GM06990 (cell line): ENCODE data around the gene ARL15.

Source experiments
- DNase-seq: peaks from one replicate; pipeline ENCODE4 v3.0.0-alpha.2; 2011; ENCODE audit not compliant: insufficient read length; ENCODE audit errors: extremely low read depth
- H3K27me3 ChIP-seq: replicated peaks from 2 replicates; pipeline ENCODE4 v1.6.0; 2011; ENCODE audit warnings: low read length; ENCODE audit not compliant: control insufficient read depth, insufficient read depth
- H3K36me3 ChIP-seq: 2 replicates; pipeline ENCODE4 v1.5.1; 2011; ENCODE audit warnings: low read length; ENCODE audit not compliant: control insufficient read depth, insufficient read depth
- H3K4me3 ChIP-seq: replicated peaks from 2 replicates; pipeline ENCODE4 v1.5.1; 2011; ENCODE audit warnings: low read depth, mild to moderate bottlenecking, control low read depth, low read length
- TF ChIP-seq, protein P1 (sequence below): IDR thresholded peaks from 2 replicates; pipeline ENCODE4 v1.5.1; 2011; ENCODE audit warnings: low read length, control low read depth, mild to moderate bottlenecking, inconsistent platforms; ENCODE audit not compliant: insufficient read depth, poor library complexity, severe bottlenecking

The ARL15 gene

DNA sequence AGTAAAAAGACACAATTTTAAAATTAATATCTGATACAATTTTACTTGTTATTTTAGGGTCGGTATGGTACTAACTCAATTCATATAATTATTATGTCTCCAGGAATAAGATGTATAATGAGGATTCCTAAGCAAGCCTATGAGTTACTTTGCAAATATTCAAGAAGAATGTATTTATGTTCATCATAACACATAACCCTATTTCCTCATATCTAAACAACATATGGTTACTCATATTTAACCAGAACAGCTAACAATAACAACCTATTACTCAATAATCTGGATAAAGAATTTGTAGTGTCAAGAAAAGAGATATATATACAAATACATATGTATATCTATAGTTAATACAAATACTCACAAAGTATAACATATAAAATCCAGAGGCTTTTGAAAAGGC is 285.9 kb downstream of the ARL15 start:
- TF ChIP-seq, protein P1, sequence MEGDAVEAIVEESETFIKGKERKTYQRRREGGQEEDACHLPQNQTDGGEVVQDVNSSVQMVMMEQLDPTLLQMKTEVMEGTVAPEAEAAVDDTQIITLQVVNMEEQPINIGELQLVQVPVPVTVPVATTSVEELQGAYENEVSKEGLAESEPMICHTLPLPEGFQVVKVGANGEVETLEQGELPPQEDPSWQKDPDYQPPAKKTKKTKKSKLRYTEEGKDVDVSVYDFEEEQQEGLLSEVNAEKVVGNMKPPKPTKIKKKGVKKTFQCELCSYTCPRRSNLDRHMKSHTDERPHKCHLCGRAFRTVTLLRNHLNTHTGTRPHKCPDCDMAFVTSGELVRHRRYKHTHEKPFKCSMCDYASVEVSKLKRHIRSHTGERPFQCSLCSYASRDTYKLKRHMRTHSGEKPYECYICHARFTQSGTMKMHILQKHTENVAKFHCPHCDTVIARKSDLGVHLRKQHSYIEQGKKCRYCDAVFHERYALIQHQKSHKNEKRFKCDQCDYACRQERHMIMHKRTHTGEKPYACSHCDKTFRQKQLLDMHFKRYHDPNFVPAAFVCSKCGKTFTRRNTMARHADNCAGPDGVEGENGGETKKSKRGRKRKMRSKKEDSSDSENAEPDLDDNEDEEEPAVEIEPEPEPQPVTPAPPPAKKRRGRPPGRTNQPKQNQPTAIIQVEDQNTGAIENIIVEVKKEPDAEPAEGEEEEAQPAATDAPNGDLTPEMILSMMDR = no peak
- Histone ChIP-seq H3K27me3 (no peaks in the 10 kb centered on the region), H3K36me3 (no peaks in the 10 kb centered on the region), H3K4me3 (no peak overlapping the region)
- no peak for DNase-seq

DNA sequence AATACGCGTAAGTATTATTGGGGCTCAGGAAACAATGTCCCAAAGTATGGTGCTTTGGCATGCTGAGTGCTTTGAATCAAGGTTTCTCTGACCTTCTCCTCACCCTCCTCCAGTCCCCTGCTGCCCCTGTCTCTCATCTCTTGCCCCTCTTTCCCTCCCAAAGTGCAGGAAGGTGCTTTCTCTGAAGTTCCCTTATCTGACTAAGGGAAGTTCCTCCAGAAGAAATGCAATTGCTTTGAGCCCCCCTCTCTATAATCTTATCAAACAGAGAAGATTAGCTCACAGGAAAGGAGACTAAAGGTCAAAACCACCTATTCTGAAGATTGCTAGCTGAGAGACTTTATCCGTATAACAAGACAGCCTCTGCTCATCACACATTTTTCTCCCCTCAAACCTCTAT is 288.1 kb downstream of the ARL15 start:
- Histone ChIP-seq H3K27me3 (no peaks in the 10 kb centered on the region), H3K36me3 (no peaks in the 10 kb centered on the region), H3K4me3 (no peak overlapping the region)
- TF ChIP-seq, protein P1 = no peak
- no peak for DNase-seq

DNA sequence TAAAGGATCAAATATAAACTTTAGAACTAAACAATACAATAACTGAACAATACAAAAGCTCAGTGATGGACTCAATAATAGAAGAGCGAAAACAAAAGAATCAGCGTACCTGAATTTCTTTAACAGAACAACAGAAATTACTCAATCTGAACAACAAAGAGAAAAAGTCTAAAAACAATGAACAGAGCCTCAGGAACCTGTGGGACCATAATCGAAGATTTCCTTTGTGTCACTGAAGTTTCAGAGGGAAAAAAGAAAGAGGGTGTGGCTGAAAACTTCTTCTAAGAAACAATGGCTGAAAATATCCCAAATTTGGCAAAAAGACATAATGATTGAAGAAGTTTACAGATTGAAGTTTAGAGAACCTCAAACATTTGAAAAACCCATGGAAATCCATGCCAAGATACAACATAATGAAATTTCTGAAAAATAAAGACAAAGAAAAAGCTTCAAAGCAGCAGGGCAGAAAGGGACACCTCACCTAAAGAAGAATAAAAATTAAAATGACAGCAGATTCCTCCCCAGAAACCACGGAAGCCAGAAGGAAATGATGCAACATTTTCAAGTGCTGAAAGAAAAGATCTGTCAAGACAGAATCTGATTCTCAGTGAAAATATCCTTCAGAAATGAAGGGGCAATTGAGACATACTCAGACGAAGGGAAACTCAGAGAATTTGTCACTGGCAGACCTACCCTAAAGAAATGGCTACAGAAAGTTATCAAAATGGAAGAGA is 288.8 kb downstream of the ARL15 start:
- DNase-seq = peak; percentile 1
- no peak overlapping the region for H3K4me3 ChIP-seq
- TF ChIP-seq, protein P1 = no peak
- H3K36me3 ChIP-seq = no peaks in the 10 kb centered on the region
- no peaks in the 10 kb centered on the region for H3K27me3 ChIP-seq

DNA sequence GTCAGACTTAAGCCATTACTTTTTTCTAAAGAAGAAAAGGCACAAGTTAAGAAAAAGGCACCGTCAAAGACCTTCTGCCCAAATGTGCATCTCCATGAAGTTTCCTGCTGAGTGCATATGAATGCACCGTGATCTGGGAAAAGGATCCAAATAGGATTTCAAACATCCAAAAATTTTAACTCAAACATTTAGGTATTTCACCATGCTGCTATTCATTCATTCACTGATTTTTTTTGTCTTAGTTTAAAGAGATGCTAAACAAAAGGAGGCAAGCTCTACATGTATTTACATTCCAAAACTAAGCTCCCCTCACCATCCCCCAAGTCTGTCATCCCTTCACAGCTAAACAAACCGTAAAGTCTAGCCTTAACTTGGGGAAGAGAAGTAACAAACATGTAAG is 291.9 kb downstream of the ARL15 start:
- no peaks in the 10 kb centered on the region for H3K27me3 ChIP-seq
- H3K36me3 ChIP-seq = no peaks in the 10 kb centered on the region
- no peak for DNase-seq
- no peak overlapping the region for H3K4me3 ChIP-seq
- TF ChIP-seq, protein P1 = no peak

DNA sequence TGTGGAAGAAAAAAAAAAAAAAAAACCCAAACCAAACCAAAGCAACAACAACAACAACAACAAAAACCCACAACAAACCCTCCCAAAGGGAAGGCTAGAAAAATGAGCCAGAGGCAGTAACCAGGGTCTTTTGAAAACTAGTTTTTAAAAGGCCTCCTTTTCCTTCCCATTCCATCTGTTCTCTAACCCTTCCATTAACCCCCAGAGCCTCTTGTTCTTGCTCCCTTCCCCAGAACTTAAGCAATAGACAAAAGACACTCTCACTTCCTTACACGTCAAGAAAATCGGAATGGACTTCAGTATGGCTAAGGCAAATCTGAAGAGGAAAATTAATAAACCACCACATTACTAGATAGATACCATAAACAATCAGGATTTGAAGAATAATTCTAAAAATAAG is 292.8 kb downstream of the ARL15 start:
- Histone ChIP-seq H3K27me3 (no peaks in the 10 kb centered on the region), H3K4me3 (no peak overlapping the region), H3K36me3 (no peaks in the 10 kb centered on the region)
- no peak for DNase-seq
- TF ChIP-seq, protein P1 = no peak
